WTC11 (cell line): ENCODE measurements around the gene MMP24OS. TPM values are rescaled to one million over a fixed set of nuclear protein-coding genes. Genes with fewer than 3 reads are reported as not detected.
A peak's percentile ranks its signal among the peaks of the same experiment; 100 is the strongest.

Experiments
- CREB1 ChIP-seq: sonication (generic); formaldehyde crosslinking; IDR thresholded peaks from 2 replicates; pipeline ENCODE4 v1.8.0; 2023; ENCODE audit warnings: mild to moderate bottlenecking, missing genetic modification reagents
- EMX1 ChIP-seq: fragments of 250-450 bp; sonication (Bioruptor Pico); IDR thresholded peaks from 2 replicates; pipeline ENCODE4 v1.8.0; 2021; ENCODE audit warnings: mild to moderate bottlenecking
- ETV6 ChIP-seq: sonication (generic); formaldehyde crosslinking; IDR thresholded peaks from 2 replicates; pipeline ENCODE4 v1.8.1; 2022; ENCODE audit warnings: mild to moderate bottlenecking, missing genetic modification reagents
- GABPB1 ChIP-seq: sonication (generic); formaldehyde crosslinking; IDR thresholded peaks from 2 replicates; pipeline ENCODE4 v1.8.1; 2023; ENCODE audit warnings: mild to moderate bottlenecking, missing genetic modification reagents
- IRF2 ChIP-seq: sonication (generic); formaldehyde crosslinking; IDR thresholded peaks from 2 replicates; pipeline ENCODE4 v1.8.0; 2022; ENCODE audit warnings: low read depth, missing genetic modification reagents, borderline replicate concordance
- JUN ChIP-seq: sonication (generic); formaldehyde crosslinking; IDR thresholded peaks from 2 replicates; pipeline ENCODE4 v1.8.0; 2023; ENCODE audit warnings: mild to moderate bottlenecking, missing genetic modification reagents
- MXD4 ChIP-seq: fragments of 250-450 bp; sonication (Bioruptor Pico); IDR thresholded peaks from 2 replicates; pipeline ENCODE4 v1.8.0; 2021; ENCODE audit warnings: mild to moderate bottlenecking, moderate library complexity, borderline replicate concordance
- NFATC4 ChIP-seq: fragments of 250-450 bp; sonication (Bioruptor Pico); IDR thresholded peaks from 2 replicates; pipeline ENCODE4 v1.9.0; 2021; ENCODE audit warnings: mild to moderate bottlenecking
- NFYB ChIP-seq: sonication (generic); formaldehyde crosslinking; conservative IDR thresholded peaks from 2 replicates; pipeline ENCODE4 v1.8.0; 2022; ENCODE audit warnings: low read depth, missing genetic modification reagents
- NR2C2 ChIP-seq: sonication (generic); formaldehyde crosslinking; IDR thresholded peaks from 2 replicates; pipeline ENCODE4 v1.8.0; 2022; ENCODE audit warnings: mild to moderate bottlenecking, missing genetic modification reagents
- SMAD3 ChIP-seq: sonication (generic); formaldehyde crosslinking; IDR thresholded peaks from 2 replicates; pipeline ENCODE4 v1.8.0; 2022; ENCODE audit warnings: missing genetic modification reagents, mild to moderate bottlenecking, borderline replicate concordance
- SMAD4 ChIP-seq: sonication (generic); formaldehyde crosslinking; IDR thresholded peaks from 2 replicates; pipeline ENCODE4 v1.8.0; 2022; ENCODE audit warnings: mild to moderate bottlenecking, missing genetic modification reagents
- SP1 ChIP-seq: sonication (generic); formaldehyde crosslinking; conservative IDR thresholded peaks from 2 replicates; pipeline ENCODE4 v1.8.1; 2022; ENCODE audit warnings: missing genetic modification reagents
- TCF7 ChIP-seq: sonication (generic); formaldehyde crosslinking; IDR thresholded peaks from 2 replicates; pipeline ENCODE4 v1.8.0; 2022; ENCODE audit warnings: mild to moderate bottlenecking, low read depth, missing genetic modification reagents, moderate library complexity
- TEAD4 ChIP-seq: sonication (generic); formaldehyde crosslinking; IDR thresholded peaks from 2 replicates; pipeline ENCODE4 v1.8.0; 2022; ENCODE audit warnings: mild to moderate bottlenecking, missing genetic modification reagents
- TP53 ChIP-seq: sonication (generic); formaldehyde crosslinking; IDR thresholded peaks from 2 replicates; pipeline ENCODE4 v1.8.1; 2023; ENCODE audit warnings: mild to moderate bottlenecking, missing genetic modification reagents
- ZNF232 ChIP-seq: sonication (generic); formaldehyde crosslinking; IDR thresholded peaks from 2 replicates; pipeline ENCODE4 v1.8.0; 2022; ENCODE audit warnings: mild to moderate bottlenecking, missing genetic modification reagents
- ZNF416 ChIP-seq: fragments of 250-450 bp; sonication (Bioruptor Pico); IDR thresholded peaks from 2 replicates; pipeline ENCODE4 v1.9.0; 2021; ENCODE audit warnings: mild to moderate bottlenecking, inconsistent platforms
- ZNF423 ChIP-seq: fragments of 250-450 bp; sonication (Bioruptor Pico); IDR thresholded peaks from 2 replicates; pipeline ENCODE4 v2.1.2; 2022; ENCODE audit warnings: mild to moderate bottlenecking, moderate library complexity
- ZNF671 ChIP-seq: fragments of 250-450 bp; sonication (Bioruptor Pico); IDR thresholded peaks from 2 replicates; pipeline ENCODE4 v1.8.0; 2021; ENCODE audit warnings: mild to moderate bottlenecking
- total RNA-seq: library from RNA; stranded (reverse); gene quantifications from 3 replicates; pipeline ENCODE4 v1.2.3, GENCODE V29; 2021
- TF ChIP-seq, protein P1 (sequence below): sonication (generic); formaldehyde crosslinking; IDR thresholded peaks from 2 replicates; pipeline ENCODE4 v1.8.1; 2022; ENCODE audit warnings: mild to moderate bottlenecking, moderate library complexity, missing genetic modification reagents
- TF ChIP-seq, protein P2 (sequence below): sonication (generic); formaldehyde crosslinking; IDR thresholded peaks from 2 replicates; pipeline ENCODE4 v1.8.1; 2022; ENCODE audit warnings: low read depth, missing genetic modification reagents, borderline replicate concordance
- TF ChIP-seq, protein P3 (sequence below): sonication (generic); formaldehyde crosslinking; IDR thresholded peaks from 2 replicates; pipeline ENCODE4 v1.8.0; 2023; ENCODE audit warnings: missing genetic modification reagents
- TF ChIP-seq, protein P4 (sequence below): sonication (generic); formaldehyde crosslinking; IDR thresholded peaks from 2 replicates; pipeline ENCODE4 v1.8.1; 2022; ENCODE audit warnings: mild to moderate bottlenecking, missing genetic modification reagents, moderate library complexity, borderline replicate concordance
- TF ChIP-seq, protein P5 (sequence below): fragments of 250-450 bp; sonication (Bioruptor Pico); IDR thresholded peaks from 2 replicates; pipeline ENCODE4 v1.9.0; 2021; ENCODE audit warnings: mild to moderate bottlenecking
- TF ChIP-seq, protein P6 (sequence below): fragments of 250-450 bp; sonication (Bioruptor Pico); conservative IDR thresholded peaks from 2 replicates; pipeline ENCODE4 v1.9.0; 2021; ENCODE audit warnings: mild to moderate bottlenecking
- TF ChIP-seq, protein P7 (sequence below): sonication (generic); formaldehyde crosslinking; IDR thresholded peaks from 2 replicates; pipeline ENCODE4 v1.8.1; 2023; ENCODE audit warnings: mild to moderate bottlenecking, missing genetic modification reagents, moderate library complexity
- TF ChIP-seq, protein P8 (sequence below): sonication (generic); formaldehyde crosslinking; IDR thresholded peaks from 2 replicates; pipeline ENCODE4 v1.8.0; 2023; ENCODE audit warnings: mild to moderate bottlenecking, missing genetic modification reagents

Gene MMP24OS
- total RNA-seq, 1 experiment from 2014 or later: 50.6 TPM

DNA sequence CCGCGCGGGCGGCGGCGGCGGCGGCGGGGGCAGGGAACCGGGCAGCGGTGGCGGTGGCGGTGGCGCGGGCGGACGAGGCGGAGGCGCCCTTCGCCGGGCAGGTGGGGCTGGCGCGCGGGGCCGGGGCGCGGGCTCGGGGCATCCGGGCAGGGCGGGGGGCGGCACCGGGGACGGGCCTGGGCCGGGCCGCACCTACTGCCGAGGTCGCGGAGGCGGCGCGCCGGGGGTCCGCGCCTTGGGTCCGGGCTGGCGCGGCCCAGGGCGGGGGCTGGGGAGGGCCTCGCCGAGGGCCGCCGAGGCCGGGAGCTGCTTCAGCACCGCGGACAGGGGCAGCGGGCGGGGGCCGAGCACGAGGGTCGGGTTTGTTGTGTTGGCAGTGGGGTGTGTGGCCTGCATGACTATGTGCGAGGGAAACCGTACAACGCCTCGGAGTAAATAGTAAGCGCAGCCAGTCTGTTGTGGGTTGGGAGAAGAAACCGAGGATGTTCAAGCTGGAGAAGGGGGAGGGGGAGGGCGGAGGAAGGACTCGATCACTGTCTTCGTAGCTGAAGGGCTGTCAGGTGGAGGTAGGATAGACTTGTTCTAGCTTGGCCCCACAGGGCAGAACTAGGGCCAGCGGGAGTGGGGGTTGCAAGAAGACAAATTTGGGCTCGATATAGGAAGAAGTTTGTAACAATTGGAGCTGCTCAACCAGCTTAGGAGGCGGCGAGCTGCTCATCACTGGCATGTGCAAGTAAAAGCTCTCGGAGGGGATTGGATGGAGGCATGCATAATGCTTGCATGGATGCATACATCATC lies 50.8 kb downstream of the MMP24OS start (continued):
- TF ChIP-seq, protein P1, sequence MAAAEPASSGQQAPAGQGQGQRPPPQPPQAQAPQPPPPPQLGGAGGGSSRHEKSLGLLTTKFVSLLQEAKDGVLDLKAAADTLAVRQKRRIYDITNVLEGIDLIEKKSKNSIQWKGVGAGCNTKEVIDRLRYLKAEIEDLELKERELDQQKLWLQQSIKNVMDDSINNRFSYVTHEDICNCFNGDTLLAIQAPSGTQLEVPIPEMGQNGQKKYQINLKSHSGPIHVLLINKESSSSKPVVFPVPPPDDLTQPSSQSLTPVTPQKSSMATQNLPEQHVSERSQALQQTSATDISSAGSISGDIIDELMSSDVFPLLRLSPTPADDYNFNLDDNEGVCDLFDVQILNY (CRISPR knock-in tag): 0 out of 2 replicates have a peak, but pooled peaks have one; percentile 33
- TF ChIP-seq, protein P2, sequence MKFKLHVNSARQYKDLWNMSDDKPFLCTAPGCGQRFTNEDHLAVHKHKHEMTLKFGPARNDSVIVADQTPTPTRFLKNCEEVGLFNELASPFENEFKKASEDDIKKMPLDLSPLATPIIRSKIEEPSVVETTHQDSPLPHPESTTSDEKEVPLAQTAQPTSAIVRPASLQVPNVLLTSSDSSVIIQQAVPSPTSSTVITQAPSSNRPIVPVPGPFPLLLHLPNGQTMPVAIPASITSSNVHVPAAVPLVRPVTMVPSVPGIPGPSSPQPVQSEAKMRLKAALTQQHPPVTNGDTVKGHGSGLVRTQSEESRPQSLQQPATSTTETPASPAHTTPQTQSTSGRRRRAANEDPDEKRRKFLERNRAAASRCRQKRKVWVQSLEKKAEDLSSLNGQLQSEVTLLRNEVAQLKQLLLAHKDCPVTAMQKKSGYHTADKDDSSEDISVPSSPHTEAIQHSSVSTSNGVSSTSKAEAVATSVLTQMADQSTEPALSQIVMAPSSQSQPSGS (CRISPR knock-in tag): peak; percentile 60; the same call in 1 of the 2 replicates
- TF ChIP-seq GABPB1 (peak; percentile 70; the same call in 1 of the 2 replicates), NFATC4 (no peak), SMAD4 (CRISPR knock-in tag) (peak; percentile 83; the same call in 1 of the 2 replicates), ETV6 (CRISPR knock-in tag) (peak; percentile 94), EMX1 (no peak), ZNF671 (CRISPR knock-in tag) (no peak), SMAD3 (peak; percentile 88; the same call in 1 of the 2 replicates), NR2C2 (CRISPR knock-in tag) (peak; percentile 59; the same call in 1 of the 2 replicates), ZNF416 (CRISPR knock-in tag) (no peak), ZNF232 (0 out of 2 replicates have a peak, but pooled peaks have one; percentile 48), NFYB (CRISPR knock-in tag) (0 out of 2 replicates have a peak, but pooled peaks have one; percentile 25), TCF7 (peak; percentile 82; the same call in 1 of the 2 replicates), TP53 (peak; percentile 83; the same call in 1 of the 2 replicates), MXD4 (CRISPR knock-in tag) (no peak), IRF2 (CRISPR knock-in tag) (peak; percentile 47; the same call in 1 of the 2 replicates), JUN (CRISPR knock-in tag) (peak; percentile 94; the same call in 1 of the 2 replicates), SP1 (CRISPR knock-in tag) (peak; percentile 73), ZNF423 (CRISPR knock-in tag) (no peak), TEAD4 (CRISPR knock-in tag) (peak; percentile 86), CREB1 (CRISPR knock-in tag) (peak; percentile 46; the same call in 1 of the 2 replicates)
- TF ChIP-seq, protein P3, sequence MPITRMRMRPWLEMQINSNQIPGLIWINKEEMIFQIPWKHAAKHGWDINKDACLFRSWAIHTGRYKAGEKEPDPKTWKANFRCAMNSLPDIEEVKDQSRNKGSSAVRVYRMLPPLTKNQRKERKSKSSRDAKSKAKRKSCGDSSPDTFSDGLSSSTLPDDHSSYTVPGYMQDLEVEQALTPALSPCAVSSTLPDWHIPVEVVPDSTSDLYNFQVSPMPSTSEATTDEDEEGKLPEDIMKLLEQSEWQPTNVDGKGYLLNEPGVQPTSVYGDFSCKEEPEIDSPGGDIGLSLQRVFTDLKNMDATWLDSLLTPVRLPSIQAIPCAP (CRISPR knock-in tag): peak; percentile 81; the same call in 1 of the 2 replicates
- TF ChIP-seq, protein P4, sequence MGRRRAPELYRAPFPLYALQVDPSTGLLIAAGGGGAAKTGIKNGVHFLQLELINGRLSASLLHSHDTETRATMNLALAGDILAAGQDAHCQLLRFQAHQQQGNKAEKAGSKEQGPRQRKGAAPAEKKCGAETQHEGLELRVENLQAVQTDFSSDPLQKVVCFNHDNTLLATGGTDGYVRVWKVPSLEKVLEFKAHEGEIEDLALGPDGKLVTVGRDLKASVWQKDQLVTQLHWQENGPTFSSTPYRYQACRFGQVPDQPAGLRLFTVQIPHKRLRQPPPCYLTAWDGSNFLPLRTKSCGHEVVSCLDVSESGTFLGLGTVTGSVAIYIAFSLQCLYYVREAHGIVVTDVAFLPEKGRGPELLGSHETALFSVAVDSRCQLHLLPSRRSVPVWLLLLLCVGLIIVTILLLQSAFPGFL (CRISPR knock-in tag): no peak
- TF ChIP-seq, protein P5, sequence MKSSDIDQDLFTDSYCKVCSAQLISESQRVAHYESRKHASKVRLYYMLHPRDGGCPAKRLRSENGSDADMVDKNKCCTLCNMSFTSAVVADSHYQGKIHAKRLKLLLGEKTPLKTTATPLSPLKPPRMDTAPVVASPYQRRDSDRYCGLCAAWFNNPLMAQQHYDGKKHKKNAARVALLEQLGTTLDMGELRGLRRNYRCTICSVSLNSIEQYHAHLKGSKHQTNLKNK (CRISPR knock-in tag): no peak
- TF ChIP-seq, protein P6, sequence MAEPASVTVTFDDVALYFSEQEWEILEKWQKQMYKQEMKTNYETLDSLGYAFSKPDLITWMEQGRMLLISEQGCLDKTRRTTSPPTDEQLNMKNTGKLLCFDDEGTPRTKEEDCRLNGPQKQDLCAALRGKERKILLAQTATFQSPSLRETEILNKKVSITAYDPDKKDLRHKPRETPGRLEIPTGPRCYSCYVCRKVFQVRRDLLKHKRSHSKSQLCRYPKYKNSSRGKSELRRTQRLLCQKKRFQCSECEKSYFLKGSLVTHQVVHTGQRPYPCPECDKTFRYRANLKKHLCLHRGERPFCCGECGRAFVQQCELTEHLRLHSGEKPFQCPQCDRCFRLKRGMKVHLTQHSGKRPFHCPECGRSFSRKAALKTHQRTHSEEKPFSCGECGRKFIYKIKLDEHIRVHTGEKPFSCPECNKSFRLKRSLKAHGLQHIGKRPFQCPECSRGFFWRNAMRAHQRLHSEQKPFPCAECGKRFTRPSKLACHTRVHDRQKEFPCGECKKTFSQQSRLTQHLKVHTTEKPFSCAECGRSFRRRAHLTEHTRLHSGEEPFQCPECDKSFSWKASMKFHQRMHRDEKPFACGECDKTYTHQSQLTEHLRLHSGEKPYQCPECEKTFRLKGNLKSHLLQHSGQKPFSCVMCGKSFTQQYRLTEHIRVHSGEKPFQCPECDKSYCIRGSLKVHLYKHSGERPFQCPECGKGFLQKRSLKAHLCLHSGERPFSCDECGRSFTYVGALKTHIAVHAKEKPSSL: no peak
- TF ChIP-seq, protein P7, sequence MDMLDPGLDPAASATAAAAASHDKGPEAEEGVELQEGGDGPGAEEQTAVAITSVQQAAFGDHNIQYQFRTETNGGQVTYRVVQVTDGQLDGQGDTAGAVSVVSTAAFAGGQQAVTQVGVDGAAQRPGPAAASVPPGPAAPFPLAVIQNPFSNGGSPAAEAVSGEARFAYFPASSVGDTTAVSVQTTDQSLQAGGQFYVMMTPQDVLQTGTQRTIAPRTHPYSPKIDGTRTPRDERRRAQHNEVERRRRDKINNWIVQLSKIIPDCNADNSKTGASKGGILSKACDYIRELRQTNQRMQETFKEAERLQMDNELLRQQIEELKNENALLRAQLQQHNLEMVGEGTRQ (CRISPR knock-in tag): 0 out of 2 replicates have a peak, but pooled peaks have one; percentile 21
- TF ChIP-seq, protein P8, sequence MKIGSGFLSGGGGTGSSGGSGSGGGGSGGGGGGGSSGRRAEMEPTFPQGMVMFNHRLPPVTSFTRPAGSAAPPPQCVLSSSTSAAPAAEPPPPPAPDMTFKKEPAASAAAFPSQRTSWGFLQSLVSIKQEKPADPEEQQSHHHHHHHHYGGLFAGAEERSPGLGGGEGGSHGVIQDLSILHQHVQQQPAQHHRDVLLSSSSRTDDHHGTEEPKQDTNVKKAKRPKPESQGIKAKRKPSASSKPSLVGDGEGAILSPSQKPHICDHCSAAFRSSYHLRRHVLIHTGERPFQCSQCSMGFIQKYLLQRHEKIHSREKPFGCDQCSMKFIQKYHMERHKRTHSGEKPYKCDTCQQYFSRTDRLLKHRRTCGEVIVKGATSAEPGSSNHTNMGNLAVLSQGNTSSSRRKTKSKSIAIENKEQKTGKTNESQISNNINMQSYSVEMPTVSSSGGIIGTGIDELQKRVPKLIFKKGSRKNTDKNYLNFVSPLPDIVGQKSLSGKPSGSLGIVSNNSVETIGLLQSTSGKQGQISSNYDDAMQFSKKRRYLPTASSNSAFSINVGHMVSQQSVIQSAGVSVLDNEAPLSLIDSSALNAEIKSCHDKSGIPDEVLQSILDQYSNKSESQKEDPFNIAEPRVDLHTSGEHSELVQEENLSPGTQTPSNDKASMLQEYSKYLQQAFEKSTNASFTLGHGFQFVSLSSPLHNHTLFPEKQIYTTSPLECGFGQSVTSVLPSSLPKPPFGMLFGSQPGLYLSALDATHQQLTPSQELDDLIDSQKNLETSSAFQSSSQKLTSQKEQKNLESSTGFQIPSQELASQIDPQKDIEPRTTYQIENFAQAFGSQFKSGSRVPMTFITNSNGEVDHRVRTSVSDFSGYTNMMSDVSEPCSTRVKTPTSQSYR (CRISPR knock-in tag): peak; percentile 41; the same call in 1 of the 2 replicates
